ENCODE measurements around the gene DOCK8. TPM values are rescaled to one million over a fixed set of nuclear protein-coding genes. Genes with fewer than 3 reads are reported as not detected.
"Not testable (repeated sequence)": the region's sequence is repeated elsewhere in the genome, so short reads cannot be mapped to it uniquely, and the experiment has no call there.

The DOCK8 gene
- total RNA-seq, 1 donor from 2014 or later: 219 TPM

GRCh38 chr9:209143-209758, 5.4 kb upstream of the DOCK8 start:
- Mint-ChIP-seq H3K27me3 (no peaks in the 10 kb centered on the region), H3K27ac (no peak overlapping the region), H3K4me1 (peaks cover 6% of the 10 kb centered on the region), H3K9me3 (no peaks in the 10 kb centered on the region), H3K36me3 (ENCODE audit: low read depth) (no peaks in the 10 kb centered on the region), H3K4me3 (no peak overlapping the region)
- no peak for TF ChIP-seq CTCF (IDR thresholded peaks at IDR 0.05)
- intact Hi-C loops (cut with micrococcal nuclease): no loop called here
- no peak for DNase-seq
- no peak for ATAC-seq (ENCODE audit: low read depth)
- POLR2A ChIA-PET: no interaction called here
- CTCF ChIA-PET: no interaction called here

DNA sequence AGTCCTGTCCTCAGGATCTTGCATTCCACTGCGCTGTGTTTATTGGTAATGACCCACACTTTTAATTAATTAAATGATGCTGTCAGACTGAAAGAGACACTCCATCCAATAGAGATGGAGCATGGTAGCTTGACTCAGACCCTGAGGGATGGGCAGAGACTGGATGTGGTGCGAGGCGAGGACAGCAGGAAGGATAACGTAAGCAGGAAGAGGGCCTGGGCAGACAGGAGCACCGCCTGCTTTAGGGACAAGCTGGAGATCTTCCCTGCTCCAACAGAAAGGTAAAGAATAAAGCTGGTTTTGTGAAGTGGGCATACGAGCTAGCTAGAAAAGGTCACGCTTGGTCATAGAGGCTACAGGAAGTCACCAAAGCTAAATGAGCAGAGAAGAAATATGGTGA, 3.6 kb upstream of the DOCK8 start:
- ChIA-PET CTCF (no interaction called here), POLR2A (no interaction called here)
- peaks cover 14% of the 10 kb centered on the region for H3K4me1 Mint-ChIP-seq

DNA sequence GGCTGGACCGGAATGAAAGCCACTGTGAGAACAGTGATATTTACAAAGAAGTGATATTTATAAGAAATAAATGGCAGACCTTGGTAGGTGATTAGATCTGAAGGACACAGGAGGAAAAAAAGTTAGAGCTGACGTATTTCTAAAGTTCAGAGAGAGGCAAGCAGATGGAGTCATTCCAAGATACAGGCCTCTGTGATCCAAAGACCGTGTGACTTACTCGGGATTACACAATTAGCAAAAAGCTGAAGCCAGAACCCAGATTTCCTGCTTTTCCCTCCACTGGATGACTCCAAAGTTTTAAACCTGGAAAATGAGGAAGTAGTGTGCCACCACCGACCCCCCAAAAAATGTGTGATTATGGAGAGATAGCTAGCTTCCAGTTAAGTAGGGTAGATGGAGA, 3.1 kb upstream of the DOCK8 start:
- TF ChIP-seq CTCF (IDR thresholded peaks at IDR 0.05): no peak
- Mint-ChIP-seq H3K27me3 (no peaks in the 10 kb centered on the region), H3K4me3 (no peak overlapping the region), H3K27ac (no peak overlapping the region), H3K4me1 (peaks cover 19% of the 10 kb centered on the region), H3K9me3 (no peaks in the 10 kb centered on the region), H3K36me3 (ENCODE audit: low read depth) (peaks cover 2% of the 10 kb centered on the region)
- POLR2A ChIA-PET: no interaction called here
- CTCF ChIA-PET: no interaction called here
- ATAC-seq (ENCODE audit: low read depth) (no peak), DNase-seq (no peak)
- intact Hi-C loops (cut with micrococcal nuclease): no loop called here

More for the DNA sequence above, 3.6 kb upstream of the DOCK8 start:
- Mint-ChIP-seq H3K27ac (no peak overlapping the region), H3K27me3 (no peaks in the 10 kb centered on the region), H3K36me3 (ENCODE audit: low read depth) (peaks cover 2% of the 10 kb centered on the region), H3K4me3 (no peak overlapping the region), H3K9me3 (no peaks in the 10 kb centered on the region)
- no peak for TF ChIP-seq CTCF (IDR thresholded peaks at IDR 0.05)
- intact Hi-C loops (cut with micrococcal nuclease): no loop called here
- ATAC-seq (ENCODE audit: low read depth) (no peak), DNase-seq (no peak)

- Mint-ChIP-seq H3K4me3 (no peak overlapping the region), H3K9me3 (no peaks in the 10 kb centered on the region), H3K36me3 (ENCODE audit: low read depth) (peaks cover 2% of the 10 kb centered on the region), H3K27ac (no peak overlapping the region), H3K27me3 (no peaks in the 10 kb centered on the region), H3K4me1 (peaks cover 27% of the 10 kb centered on the region)
- DNase-seq (no peak), ATAC-seq (ENCODE audit: low read depth) (no peak)
- intact Hi-C loops (cut with micrococcal nuclease): no loop called here
- no peak for TF ChIP-seq CTCF (IDR thresholded peaks at IDR 0.05)
- ChIA-PET CTCF (no interaction called here), POLR2A (no interaction called here)
These were observed 2.4 kb upstream of the DOCK8 start for GRCh38 chr9:212297-212696.

DNA sequence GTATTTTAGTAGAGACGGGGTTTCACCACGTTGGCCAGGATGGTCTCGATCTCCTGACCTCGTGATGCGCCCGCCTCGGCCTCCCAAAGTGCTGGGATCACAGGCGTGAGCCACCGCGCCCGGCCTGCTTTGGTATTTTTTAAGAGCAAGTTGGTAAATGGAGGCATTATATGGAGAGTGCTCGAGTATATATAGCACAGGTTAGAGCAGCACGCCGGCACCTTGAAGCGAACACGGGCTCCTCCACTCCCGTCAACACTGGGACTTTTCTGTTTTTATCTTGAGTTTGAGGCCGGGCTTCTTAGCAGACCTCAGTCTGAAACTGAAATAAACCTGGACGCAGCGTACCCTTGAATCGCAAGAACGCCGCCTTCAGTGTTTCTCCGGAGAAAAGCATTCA, 764 bp upstream of the DOCK8 start:
- ATAC-seq (ENCODE audit: low read depth); H3K27me3 Mint-ChIP-seq; H3K36me3 Mint-ChIP-seq (ENCODE audit: low read depth); DNase-seq; H3K9me3 Mint-ChIP-seq: not testable (repeated sequence)
- peaks cover 36% of the 10 kb centered on the region for H3K4me1 Mint-ChIP-seq
- ChIA-PET CTCF (interaction anchor here (1.1 to 3.3 kb wide), 6 partner anchors 11 to 92 kb away, joined by 3 to 19 read pairs (median 11); no protein-coding TSS in a partner anchor), POLR2A (interaction anchor here (0.6 to 4.0 kb wide), 8 partner anchors 10 to 1801 kb away, joined by 3 to 81 read pairs (median 8); partner anchors contain the start of gene SMARCA2)
- intact Hi-C loops (cut with micrococcal nuclease): loop anchor here (1.0 to 2.0 kb wide), 2 partner anchors 58 to 93 kb away; no protein-coding TSS in a partner anchor
- H3K27ac Mint-ChIP-seq: peak overlapping the region; percentile 90
- H3K4me3 Mint-ChIP-seq: peak overlapping the region; percentile 91

Measured in activated B cell treated with CpG ODN at 0.5 μM for 24 hours (primary cell).